ENCODE results near the gene CCDC91.

The CCDC91 gene

GRCh38 chr12:28574746-28575592, 384.7 kb downstream of the CCDC91 start:
- DNase-seq (ENCODE audit: low read depth in 4 of 4, low spot score in 1 of 4) = no peak

- DNase-seq (ENCODE audit: low read depth in 4 of 4, low spot score in 1 of 4) = no peak
Measured at GRCh38 chr12:28575593-28576205, 385.4 kb downstream of the CCDC91 start.

GRCh38 chr12:28578361-28578760, 388.1 kb downstream of the CCDC91 start:
- DNase-seq (ENCODE audit: low read depth in 4 of 4, low spot score in 1 of 4) = no peak

GRCh38 chr12:28578833-28579252, 388.6 kb downstream of the CCDC91 start:
- no peak for DNase-seq (ENCODE audit: low read depth in 4 of 4, low spot score in 1 of 4)

- no peak for DNase-seq (ENCODE audit: low read depth in 4 of 4, low spot score in 1 of 4)
Measured at GRCh38 chr12:28582672-28583376, 392.6 kb downstream of the CCDC91 start.

GRCh38 chr12:28583701-28584261, 393.5 kb downstream of the CCDC91 start:
- no peak for DNase-seq (ENCODE audit: low read depth in 4 of 4, low spot score in 1 of 4)

- no peak for DNase-seq (ENCODE audit: low read depth in 4 of 4, low spot score in 1 of 4)
Measured at GRCh38 chr12:28585146-28585545, 394.9 kb downstream of the CCDC91 start.

- DNase-seq (ENCODE audit: low read depth in 4 of 4, low spot score in 1 of 4) = no peak
Measured at GRCh38 chr12:28586481-28586880, 396.2 kb downstream of the CCDC91 start.

- no peak for DNase-seq (ENCODE audit: low read depth in 4 of 4, low spot score in 1 of 4)
Measured at GRCh38 chr12:28591831-28592230, 401.6 kb downstream of the CCDC91 start.
